Endothelial cell of umbilical vein (primary cell): ENCODE measurements around the gene PRUNE2.

Experiments used
- MYC ChIP-seq: IDR thresholded peaks from one replicate; pipeline ENCODE4 v1.6.1; 2011; ENCODE audit warnings: mild to moderate bottlenecking, low read depth, low read length
- POLR2A ChIP-seq: IDR thresholded peaks from 2 replicates; pipeline ENCODE4 v1.6.1; 2012; ENCODE audit warnings: low read depth, mild to moderate bottlenecking, control low read depth, low read length
- POLR2AphosphoS5 ChIP-seq: IDR thresholded peaks from 2 replicates; pipeline ENCODE4 v1.6.1; 2012; ENCODE audit warnings: low read depth, mild to moderate bottlenecking, control low read depth, low read length, moderate library complexity; ENCODE audit not compliant: insufficient read depth
- TF ChIP-seq, protein P1 (sequence below), 2 donors: IDR thresholded peaks; 1 replicate in 1 of 2; 2 replicates in 1 of 2; pipeline ENCODE4 v1.5.1; 2011; ENCODE audit warnings: low read length in 2 of 2, mild to moderate bottlenecking in 2 of 2, moderate library complexity in 2 of 2, control low read depth in 1 of 2, inconsistent platforms in 1 of 2, low read depth in 1 of 2; ENCODE audit not compliant: insufficient read depth in 1 of 2; ENCODE audit errors: extremely low read depth in 1 of 2

DNA sequence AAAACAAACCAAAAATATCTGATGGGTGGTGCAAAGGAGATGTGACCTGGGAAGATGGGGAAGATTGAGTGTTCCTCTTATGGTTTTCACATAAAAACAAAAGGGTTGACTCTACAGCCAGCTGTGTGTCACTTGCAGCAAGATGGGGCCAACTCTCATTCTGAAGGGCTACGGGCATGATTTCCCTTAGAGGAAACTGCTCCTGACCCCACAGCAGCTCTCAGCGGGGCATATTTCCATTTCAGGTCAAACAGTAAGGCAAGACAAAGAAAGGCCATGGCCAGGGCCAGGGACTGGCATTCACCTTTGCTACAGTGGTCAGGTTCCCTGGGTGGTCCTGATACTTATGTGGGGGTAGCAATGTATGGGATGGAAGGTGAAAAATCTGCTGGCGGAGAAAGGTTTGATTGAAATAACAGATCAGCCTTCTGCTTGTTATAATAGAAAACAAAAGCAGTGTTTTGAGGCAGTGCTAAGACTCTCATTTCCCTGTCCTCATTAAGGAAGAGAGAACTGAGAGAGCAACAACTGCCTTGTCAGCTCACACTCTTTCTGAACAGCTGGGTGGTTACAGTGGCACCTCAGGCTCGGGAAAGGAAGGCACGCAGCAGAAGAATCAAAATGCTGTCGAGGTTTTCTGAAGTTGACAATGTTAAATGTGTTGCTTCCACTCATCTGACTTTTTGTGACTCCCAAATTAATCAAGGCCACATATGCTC, 262.4 kb downstream of the PRUNE2 start:
- no peak for TF ChIP-seq POLR2A
- TF ChIP-seq, protein P1, sequence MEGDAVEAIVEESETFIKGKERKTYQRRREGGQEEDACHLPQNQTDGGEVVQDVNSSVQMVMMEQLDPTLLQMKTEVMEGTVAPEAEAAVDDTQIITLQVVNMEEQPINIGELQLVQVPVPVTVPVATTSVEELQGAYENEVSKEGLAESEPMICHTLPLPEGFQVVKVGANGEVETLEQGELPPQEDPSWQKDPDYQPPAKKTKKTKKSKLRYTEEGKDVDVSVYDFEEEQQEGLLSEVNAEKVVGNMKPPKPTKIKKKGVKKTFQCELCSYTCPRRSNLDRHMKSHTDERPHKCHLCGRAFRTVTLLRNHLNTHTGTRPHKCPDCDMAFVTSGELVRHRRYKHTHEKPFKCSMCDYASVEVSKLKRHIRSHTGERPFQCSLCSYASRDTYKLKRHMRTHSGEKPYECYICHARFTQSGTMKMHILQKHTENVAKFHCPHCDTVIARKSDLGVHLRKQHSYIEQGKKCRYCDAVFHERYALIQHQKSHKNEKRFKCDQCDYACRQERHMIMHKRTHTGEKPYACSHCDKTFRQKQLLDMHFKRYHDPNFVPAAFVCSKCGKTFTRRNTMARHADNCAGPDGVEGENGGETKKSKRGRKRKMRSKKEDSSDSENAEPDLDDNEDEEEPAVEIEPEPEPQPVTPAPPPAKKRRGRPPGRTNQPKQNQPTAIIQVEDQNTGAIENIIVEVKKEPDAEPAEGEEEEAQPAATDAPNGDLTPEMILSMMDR (IDR thresholded peaks at IDR 0.05; ENCODE audit: extremely low read depth in 1 of 2, insufficient read depth in 1 of 2, low read depth in 1 of 2, low read length in 2 of 2) = no peak
- no peak for TF ChIP-seq POLR2AphosphoS5
- no peak for TF ChIP-seq MYC
